Adipose tissue (tissue), 3 donors: ENCODE measurements around the gene ELAC1. TPM values are rescaled to one million over a fixed set of nuclear protein-coding genes. Genes with fewer than 3 reads are reported as not detected.
"Not testable (repeated sequence)": the region's sequence is repeated elsewhere in the genome, so short reads cannot be mapped to it uniquely, and the experiment has no call there.

Experiments used
- H3K27ac ChIP-seq: one replicate; pipeline ENCODE4 v1.5.1; 2013; ENCODE audit warnings: low read depth, low read length
- WGBS, 3 donors: extraction: QIAGEN DNeasy Blood & Tissue Kit; methylation state at CpG; one replicate each; pipeline ENCODE4 v1.1.7; 2013; 5-methylcytosine and 5-hydroxymethylcytosine counted together
- polyA plus RNA-seq, 3 donors: library from polyadenylated mRNA; stranded (reverse); fragments of 200-250 nt; gene quantifications; one replicate each; pipeline ENCODE4 v1.2.3, GENCODE V29; 2013
- donor health status: healthy with polysubstance abuse.
- donor health status: Bipolar disorder and iron deficiency.
- donor health status: healthy.

Gene ELAC1
- polyA plus RNA-seq, result 1 to 10 TPM; 4.1 to 9.7 (median 6.1) TPM

- peak within 1 kb of the TSS; percentile 96 for H3K27ac ChIP-seq
- 0% methylated on average over 74 to 84 of the region's 84 CpGs for WGBS, 3 donors
Observed at GRCh38 chr18:50967714-50968661, at the start of gene ELAC1. TSS of gene ELAC1 (plus strand) at chr18:50968040. CDS start at chr18:50974405, 6,365 bp downstream.

GRCh38 chr18:50918153-50918552 is 49.7 kb upstream of the ELAC1 start:
- 97 to 99% (median 97%) methylated on average over 5 of the region's 5 CpGs for WGBS, 3 donors
- no peak overlapping the region for H3K27ac ChIP-seq

- WGBS, 3 donors, result 98 to 99% (median 98%) methylated on average over 2 of the region's 2 CpGs
Observed at GRCh38 chr18:50924372-50924771, 43.5 kb upstream of the ELAC1 start.

GRCh38 chr18:50926521-50926920 is 41.3 kb upstream of the ELAC1 start:
- no peak overlapping the region for H3K27ac ChIP-seq

More at GRCh38 chr18:50924372-50924771, 43.5 kb upstream of the ELAC1 start:
- no peak overlapping the region for H3K27ac ChIP-seq

- H3K27ac ChIP-seq, result no peak overlapping the region
- 92 to 93% (median 93%) methylated on average over 2 of the region's 2 CpGs for WGBS, 3 donors
Observed at GRCh38 chr18:50928551-50928950, 39.3 kb upstream of the ELAC1 start.

- H3K27ac ChIP-seq, result no peak overlapping the region
- 93 to 99% (median 96%) methylated on average over 5 of the region's 5 CpGs for WGBS, 3 donors
Observed at GRCh38 chr18:50933684-50934083, 34.2 kb upstream of the ELAC1 start.

GRCh38 chr18:50934545-50935211 is 33.2 kb upstream of the ELAC1 start:
- 94 to 98% (median 97%) methylated on average over 6 of the region's 6 CpGs for WGBS, 3 donors
- no peak overlapping the region for H3K27ac ChIP-seq

GRCh38 chr18:50935493-50936191 is 32.2 kb upstream of the ELAC1 start:
- no peak overlapping the region for H3K27ac ChIP-seq
- WGBS, 3 donors, result 94 to 96% (median 95%) methylated on average over 6 of the region's 6 CpGs

- WGBS, 3 donors, result 83 to 93% (median 86%) methylated on average over 1 of the region's 1 CpG
- no peak overlapping the region for H3K27ac ChIP-seq
Observed at GRCh38 chr18:50937183-50937582, 30.7 kb upstream of the ELAC1 start.

GRCh38 chr18:50938912-50939311 is 28.9 kb upstream of the ELAC1 start:
- 92 to 96% (median 96%) methylated on average over 2 of the region's 2 CpGs for WGBS, 3 donors
- H3K27ac ChIP-seq, result no peak overlapping the region

GRCh38 chr18:50944245-50944932 is 23.5 kb upstream of the ELAC1 start:
- 73 to 86% (median 85%) methylated on average over 4 of the region's 4 CpGs for WGBS, 3 donors

GRCh38 chr18:50945918-50946317 is 21.9 kb upstream of the ELAC1 start:
- WGBS, 3 donors, result 93 to 98% (median 98%) methylated on average over 2 of the region's 2 CpGs

More at GRCh38 chr18:50944245-50944932, 23.5 kb upstream of the ELAC1 start:
- H3K27ac ChIP-seq, result no peak overlapping the region

GRCh38 chr18:50947899-50948298 is 19.9 kb upstream of the ELAC1 start:
- no peak overlapping the region for H3K27ac ChIP-seq
- WGBS, 3 donors, result 72 to 83% (median 74%) methylated on average over 1 of the region's 1 CpG

More at GRCh38 chr18:50945918-50946317, 21.9 kb upstream of the ELAC1 start:
- not testable (repeated sequence) for H3K27ac ChIP-seq

- no peak overlapping the region for H3K27ac ChIP-seq
- 94 to 98% (median 98%) methylated on average over 6 of the region's 6 CpGs for WGBS, 3 donors
Observed at GRCh38 chr18:50949185-50949584, 18.7 kb upstream of the ELAC1 start.

GRCh38 chr18:50950626-50951025 is 17.2 kb upstream of the ELAC1 start:
- 89 to 93% (median 93%) methylated on average over 4 of the region's 4 CpGs for WGBS, 3 donors
- no peak overlapping the region for H3K27ac ChIP-seq

- 73 to 81% (median 78%) methylated on average over 3 of the region's 3 CpGs for WGBS, 3 donors
- H3K27ac ChIP-seq, result no peak overlapping the region
Observed at GRCh38 chr18:50953822-50954221, 14.0 kb upstream of the ELAC1 start.

GRCh38 chr18:50955253-50955652 is 12.6 kb upstream of the ELAC1 start:
- no peak overlapping the region for H3K27ac ChIP-seq
- WGBS, 3 donors, result 88 to 99% (median 89%) methylated on average over 4 of the region's 4 CpGs

GRCh38 chr18:50956116-50956515 is 11.7 kb upstream of the ELAC1 start:
- WGBS, 3 donors, result 91 to 98% (median 94%) methylated on average over 3 of the region's 3 CpGs
- H3K27ac ChIP-seq, result no peak overlapping the region
